Liver (tissue), 9 donors: Measurements from ENCODE around the gene AKAP13. TPM values are rescaled to one million over a fixed set of nuclear protein-coding genes. Genes with fewer than 3 reads are reported as not detected.

Source experiments
- DNase-seq: peaks from one replicate; pipeline ENCODE4 v3.0.0-alpha.2; 2017; ENCODE audit warnings: low spot score
- H3K27ac ChIP-seq, 2 donors: one replicate each; pipeline ENCODE4 v1.7.0; 2013; ENCODE audit warnings: inconsistent platforms in 2 of 2, low read length in 2 of 2, control low read depth in 1 of 2, low read depth in 1 of 2, mild to moderate bottlenecking in 1 of 2
- H3K27me3 ChIP-seq, 4 donors: one replicate each; pipeline versions ENCODE4 v1.6.1 to v1.7.0; 2013; ENCODE audit warnings: low read length in 3 of 4, inconsistent platforms in 1 of 4, mild to moderate bottlenecking in 1 of 4, moderate library complexity in 1 of 4; ENCODE audit not compliant: control insufficient read depth in 4 of 4, insufficient read depth in 4 of 4
- H3K36me3 ChIP-seq, 4 donors: one replicate each; pipeline versions ENCODE4 v1.6.1 to v1.7.0; 2013; ENCODE audit warnings: low read length in 3 of 4, mild to moderate bottlenecking in 3 of 4, low read depth in 1 of 4, moderate library complexity in 1 of 4; ENCODE audit not compliant: control insufficient read depth in 4 of 4, insufficient read depth in 3 of 4
- H3K4me1 ChIP-seq, 4 donors: one replicate each; pipeline versions ENCODE4 v1.6.1 to v1.7.0; 2013; ENCODE audit warnings: low read length in 3 of 4, mild to moderate bottlenecking in 3 of 4, moderate library complexity in 1 of 4; ENCODE audit not compliant: control insufficient read depth in 4 of 4, insufficient read depth in 4 of 4
- H3K4me3 ChIP-seq, 3 donors: one replicate each; pipeline versions ENCODE4 v1.6.1 to v1.7.0; 2013; ENCODE audit warnings: low read length in 3 of 3, control low read depth in 1 of 3, low read depth in 1 of 3, mild to moderate bottlenecking in 1 of 3
- H3K9ac ChIP-seq, 2 donors: one replicate each; pipeline ENCODE4 v1.7.0; 2013; ENCODE audit warnings: low read length in 2 of 2, mild to moderate bottlenecking in 2 of 2, moderate library complexity in 2 of 2, control low read depth in 1 of 2, low read depth in 1 of 2
- H3K9me3 ChIP-seq, 4 donors: one replicate each; pipeline versions ENCODE4 v1.6.1 to v1.7.0; 2013; ENCODE audit warnings: low read length in 3 of 4; ENCODE audit not compliant: control insufficient read depth in 4 of 4
- ATF3 ChIP-seq: IDR thresholded peaks from 2 replicates; pipeline ENCODE4 v1.6.1; 2016; ENCODE audit warnings: antibody characterized with exemption
- CTCF ChIP-seq: fragments of 150-350 bp; IDR thresholded peaks from 2 replicates; pipeline ENCODE4 v1.5.1; 2017; ENCODE audit warnings: improper control_type of control experiment, low read depth, low read length; ENCODE audit not compliant: missing input control
- EGR1 ChIP-seq, 2 donors: IDR thresholded peaks; 2 replicates each; pipeline ENCODE4 v1.6.1; 2016 to 2018; ENCODE audit warnings: antibody characterized with exemption in 2 of 2, low read depth in 2 of 2
- FOXA1 ChIP-seq: IDR thresholded peaks from 2 replicates; pipeline ENCODE4 v1.6.1; 2016; ENCODE audit warnings: antibody characterized with exemption
- FOXA2 ChIP-seq: IDR thresholded peaks from 2 replicates; pipeline ENCODE4 v1.6.1; 2016; ENCODE audit warnings: antibody characterized with exemption
- GABPA ChIP-seq, 2 donors: IDR thresholded peaks in 1 of 2; conservative IDR thresholded peaks in 1 of 2; 2 replicates each; pipeline ENCODE4 v1.6.1; 2016; ENCODE audit warnings: antibody characterized with exemption in 2 of 2, mild to moderate bottlenecking in 1 of 2, moderate library complexity in 1 of 2
- HNF4A ChIP-seq, 2 donors: conservative IDR thresholded peaks; 2 replicates each; pipeline ENCODE4 v1.6.1; 2016; ENCODE audit warnings: antibody characterized with exemption in 2 of 2, mild to moderate bottlenecking in 2 of 2
- HNF4G ChIP-seq: IDR thresholded peaks from 2 replicates; pipeline ENCODE4 v1.6.1; 2016; ENCODE audit warnings: antibody characterized with exemption
- JUND ChIP-seq, 2 donors: IDR thresholded peaks; 2 replicates each; pipeline ENCODE4 v1.6.1; 2016; ENCODE audit warnings: antibody characterized with exemption in 2 of 2
- MAX ChIP-seq: IDR thresholded peaks from 2 replicates; pipeline ENCODE4 v1.6.1; 2016; ENCODE audit warnings: antibody characterized with exemption
- NR2F2 ChIP-seq: IDR thresholded peaks from 2 replicates; pipeline ENCODE4 v1.6.1; 2016; ENCODE audit warnings: antibody characterized with exemption
- RAD21 ChIP-seq, 2 donors: IDR thresholded peaks; 2 replicates each; pipeline ENCODE4 v1.6.1; 2016; ENCODE audit warnings: antibody characterized with exemption in 2 of 2, mild to moderate bottlenecking in 2 of 2
- REST ChIP-seq: IDR thresholded peaks from 2 replicates; pipeline ENCODE4 v1.6.1; 2016; ENCODE audit warnings: antibody characterized with exemption, mild to moderate bottlenecking
- RXRA ChIP-seq, 2 donors: IDR thresholded peaks; 2 replicates each; pipeline ENCODE4 v1.6.1; 2017 to 2018; ENCODE audit warnings: antibody characterized with exemption in 2 of 2, mild to moderate bottlenecking in 1 of 2
- SP1 ChIP-seq: IDR thresholded peaks from 2 replicates; pipeline ENCODE4 v1.6.1; 2018; ENCODE audit warnings: antibody characterized with exemption, mild to moderate bottlenecking
- TAF1 ChIP-seq: conservative IDR thresholded peaks from 2 replicates; pipeline ENCODE4 v1.6.1; 2016; ENCODE audit warnings: antibody characterized with exemption, mild to moderate bottlenecking
- YY1 ChIP-seq: IDR thresholded peaks from 2 replicates; pipeline ENCODE4 v1.6.1; 2016; ENCODE audit warnings: antibody characterized with exemption, mild to moderate bottlenecking
- ZBTB33 ChIP-seq: IDR thresholded peaks from 2 replicates; pipeline ENCODE4 v1.6.1; 2016; ENCODE audit warnings: antibody characterized with exemption
- WGBS: extraction: QIAGEN DNeasy Blood & Tissue Kit; methylation state at CpG from one replicate; pipeline ENCODE4 v1.1.7; 2013; 5-methylcytosine and 5-hydroxymethylcytosine counted together
- polyA plus RNA-seq, 2 donors: library from polyadenylated mRNA; stranded (reverse) in 1 of 2; unstranded in 1 of 2; fragments of 200-250 nt in 1 of 2; fragments of >200 nt in 1 of 2; fragmentation: Nextera tagmentation in 1 of 2; extraction: Ambion mirVana in 1 of 2; gene quantifications; one replicate each; pipeline versions ENCODE4 v1.2.1 to v1.2.3, GENCODE V29; 2013 to 2015
- total RNA-seq, 2 donors: library from RNA; depleted of rRNA; stranded (reverse); fragments of >200 nt; gene quantifications; one replicate each; pipeline ENCODE4 v1.2.3, GENCODE V29; 2014
- donor health status: healthy.
- donor health status: healthy.
- donor health status: healthy.
- donor health status: healthy.
- donor health status: healthy.

The AKAP13 gene
- total and polyA plus RNA-seq, 4 donors = 18.6 to 92.3 (median 37.4) TPM

- WGBS = 94% methylated on average over 4 of the region's 4 CpGs
- Histone ChIP-seq H3K4me3 (no peak overlapping the region), H3K36me3 (peaks cover 0 to 7% (median 0%) of the 10 kb centered on the region in 4 donors), H3K4me1 (peaks cover 0 to 16% (median 6%) of the 10 kb centered on the region in 4 donors), H3K27me3 (no peaks in the 10 kb centered on the region), H3K9ac (no peak overlapping the region), H3K9me3 (no peaks in the 10 kb centered on the region), H3K27ac (no peak overlapping the region)
- DNase-seq = no peak
- TF ChIP-seq JUND (IDR thresholded peaks at IDR 0.05) = no peak
- no peak for TF ChIP-seq HNF4A (conservative IDR thresholded peaks at IDR 0.05)
- no peak for TF ChIP-seq RAD21 (IDR thresholded peaks at IDR 0.05)
- TF ChIP-seq NR2F2 = no peak
- no peak for TF ChIP-seq MAX
- no peak for TF ChIP-seq FOXA1
- TF ChIP-seq YY1 = no peak
- no peak for TF ChIP-seq GABPA (IDR thresholded peaks at IDR 0.05 in 1 of 2, conservative IDR thresholded peaks at IDR 0.05 in 1 of 2)
- no peak for TF ChIP-seq ZBTB33
- TF ChIP-seq RXRA (IDR thresholded peaks at IDR 0.05) = no peak
- no peak for TF ChIP-seq ATF3
- TF ChIP-seq FOXA2 = no peak
- TF ChIP-seq CTCF = no peak
- no peak for TF ChIP-seq EGR1 (IDR thresholded peaks at IDR 0.05; ENCODE audit: low read depth in 2 of 2)
- TF ChIP-seq SP1 = no peak
- no peak for TF ChIP-seq TAF1
- TF ChIP-seq REST = no peak
- no peak for TF ChIP-seq HNF4G
Measured at GRCh38 chr15:85630311-85630710, 249.9 kb downstream of the AKAP13 start.
